Esophagus muscularis mucosa (tissue), 3 donors: Measurements from ENCODE around the gene AK4.

Source experiments
- EP300 ChIP-seq: sonication (generic); formaldehyde crosslinking; IDR thresholded peaks from one replicate; pipeline ENCODE4 v1.6.1; 2017; ENCODE audit warnings: antibody characterized with exemption
- POLR2AphosphoS5 ChIP-seq, 2 donors: sonication (generic); formaldehyde crosslinking; IDR thresholded peaks; one replicate each; pipeline ENCODE4 v1.6.1; 2017; ENCODE audit warnings: antibody characterized with exemption in 2 of 2

GRCh38 chr1:65278376-65279069, 130.5 kb downstream of the AK4 start:
- TF ChIP-seq EP300 = no peak
- TF ChIP-seq POLR2AphosphoS5 (IDR thresholded peaks at IDR 0.05) = no peak
